T-helper 1 cell treated with Interleukin-12 subunit alpha and Interleukin-12 subunit beta and Interleukin-4 antibody, amounts not matched to agents 30 ng/mL and 1 ng/mL, for 36 hours (primary cell): ENCODE data around the gene GPR161. TPM values are rescaled to one million over a fixed set of nuclear protein-coding genes. Genes with fewer than 3 reads are reported as not detected.

Experiments used
- intact Hi-C: fragments of 100-400 bp; cut with micrococcal nuclease; formaldehyde crosslinking; loops from one replicate; pipeline ENCODE4 v1.15.1; 2024
- total RNA-seq: library from RNA; stranded (reverse); gene quantifications from 2 replicates; pipeline ENCODE4 v1.2.3, GENCODE V29; 2022

The GPR161 gene
- total RNA-seq, 1 donor from 2014 or later: 0.56 TPM

GRCh38 chr1:168112673-168113305, 23.9 kb downstream of the GPR161 start:
- intact Hi-C loops: no loop called here

- intact Hi-C loops: no loop called here
Measured at GRCh38 chr1:168110896-168111545, 25.7 kb downstream of the GPR161 start.

- intact Hi-C loops: no loop called here
Measured at GRCh38 chr1:168106274-168106673, 30.5 kb downstream of the GPR161 start.

- intact Hi-C loops: no loop called here
Measured at GRCh38 chr1:168105846-168106245, 30.9 kb downstream of the GPR161 start.

- intact Hi-C loops: no loop called here
Measured at GRCh38 chr1:168104535-168104934, 32.2 kb downstream of the GPR161 start.

GRCh38 chr1:168102487-168102886, 34.2 kb downstream of the GPR161 start:
- intact Hi-C loops: no loop called here

- intact Hi-C loops: no loop called here
Measured at GRCh38 chr1:168101336-168101735, 35.4 kb downstream of the GPR161 start.

- intact Hi-C loops: no loop called here
Measured at GRCh38 chr1:168100315-168101002, 36.3 kb downstream of the GPR161 start.

- intact Hi-C loops: no loop called here
Measured at GRCh38 chr1:168099337-168099801, 37.4 kb downstream of the GPR161 start.

GRCh38 chr1:168098534-168099320, 38.0 kb downstream of the GPR161 start:
- intact Hi-C loops: no loop called here

GRCh38 chr1:168097921-168098528, 38.7 kb downstream of the GPR161 start:
- intact Hi-C loops: no loop called here

GRCh38 chr1:168096296-168097165, 40.2 kb downstream of the GPR161 start:
- intact Hi-C loops: no loop called here

- intact Hi-C loops: no loop called here
Measured at GRCh38 chr1:168095476-168095875, 41.3 kb downstream of the GPR161 start.

- intact Hi-C loops: no loop called here
Measured at GRCh38 chr1:168093616-168094015, 43.1 kb downstream of the GPR161 start.

- intact Hi-C loops: no loop called here
Measured at GRCh38 chr1:168092566-168093355, 44.0 kb downstream of the GPR161 start.

- intact Hi-C loops: no loop called here
Measured at GRCh38 chr1:168091720-168092550, 44.8 kb downstream of the GPR161 start.

GRCh38 chr1:168091063-168091462, 45.7 kb downstream of the GPR161 start:
- intact Hi-C loops: no loop called here

- intact Hi-C loops: no loop called here
Measured at GRCh38 chr1:168090395-168090794, 46.3 kb downstream of the GPR161 start.

- intact Hi-C loops: no loop called here
Measured at GRCh38 chr1:168089979-168090337, 46.8 kb downstream of the GPR161 start.
